BLaER1 (cell line): ENCODE data around the gene GLRA1.
"Not testable (repeated sequence)": the region's sequence is repeated elsewhere in the genome, so short reads cannot be mapped to it uniquely, and the experiment has no call there.

Source experiments
- H3K27ac ChIP-seq: shearing (Covaris generic); formaldehyde crosslinking; 2 replicates; pipeline ENCODE4 v1.8.1; 2022
- H3K27me3 ChIP-seq: shearing (Covaris generic); formaldehyde crosslinking; 2 replicates; pipeline ENCODE4 v1.8.1; 2022
- H3K36me3 ChIP-seq: shearing (Covaris generic); formaldehyde crosslinking; 2 replicates; pipeline ENCODE4 v1.8.1; 2022
- H3K4me1 ChIP-seq: shearing (Covaris generic); formaldehyde crosslinking; 2 replicates; pipeline ENCODE4 v1.8.1; 2022
- H3K4me2 ChIP-seq: shearing (Covaris generic); formaldehyde crosslinking; 2 replicates; pipeline ENCODE4 v1.8.1; 2022
- H3K4me3 ChIP-seq: shearing (Covaris generic); formaldehyde crosslinking; 2 replicates; pipeline ENCODE4 v1.8.1; 2022
- H3K9ac ChIP-seq: shearing (Covaris generic); formaldehyde crosslinking; 2 replicates; pipeline ENCODE4 v1.8.1; 2022
- H3K9me3 ChIP-seq: shearing (Covaris generic); formaldehyde crosslinking; 2 replicates; pipeline ENCODE4 v1.8.1; 2022
- H4K20me1 ChIP-seq: shearing (Covaris generic); formaldehyde crosslinking; 2 replicates; pipeline ENCODE4 v1.8.1; 2022
- Cebpa-rat ChIP-seq: shearing (Covaris generic); IDR thresholded peaks from 2 replicates; pipeline ENCODE4 v1.8.1; 2022

The GLRA1 gene

DNA sequence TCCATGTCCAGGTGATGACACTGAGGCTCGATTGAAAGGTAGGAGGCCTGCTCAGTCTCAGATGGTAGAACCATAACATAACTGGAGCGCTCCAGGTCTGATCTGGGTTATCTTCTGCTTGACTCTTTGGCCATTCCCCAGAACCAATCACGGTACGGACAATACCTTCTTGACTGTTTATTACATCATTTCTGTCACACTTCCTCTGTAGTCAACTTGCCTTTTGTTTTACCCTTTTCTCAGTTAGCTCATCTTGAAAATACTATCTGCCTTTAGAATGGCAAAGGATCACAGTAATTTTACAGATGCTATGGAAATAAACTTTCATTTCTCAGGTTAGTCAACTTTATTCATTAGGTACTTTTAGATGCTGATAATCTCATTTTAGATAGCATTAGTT lies 22.4 kb downstream of the GLRA1 start:
- Histone ChIP-seq H3K9me3 (no peaks in the 10 kb centered on the region), H3K36me3 (no peaks in the 10 kb centered on the region), H3K27me3 (no peaks in the 10 kb centered on the region), H3K4me2 (no peak overlapping the region), H3K4me1 (no peaks in the 10 kb centered on the region), H4K20me1 (no peaks in the 10 kb centered on the region), H3K4me3 (no peak overlapping the region), H3K27ac (no peak overlapping the region), H3K9ac (no peak overlapping the region)
- no peak for TF ChIP-seq Cebpa-rat

DNA sequence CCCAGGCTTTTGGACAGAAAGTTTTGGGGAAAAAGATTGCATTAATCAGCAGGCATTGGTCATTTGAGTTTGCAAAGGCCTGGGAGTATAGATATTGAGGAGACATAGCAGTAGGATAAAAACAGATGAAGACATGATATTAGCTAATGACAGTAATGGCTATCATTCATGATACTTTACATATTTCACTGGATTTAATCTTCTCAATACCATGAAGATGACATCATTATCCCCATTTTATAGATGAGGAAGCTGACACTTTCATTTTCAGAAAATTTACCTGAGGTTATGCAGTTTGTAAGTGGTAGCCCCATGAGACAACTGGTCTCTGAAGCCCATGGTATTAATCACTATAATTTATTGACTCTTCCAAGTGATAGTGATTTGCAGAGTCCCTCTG lies 23.0 kb downstream of the GLRA1 start:
- no peaks in the 10 kb centered on the region for H4K20me1 ChIP-seq
- H3K4me1 ChIP-seq = no peaks in the 10 kb centered on the region
- H3K27ac ChIP-seq = no peak overlapping the region
- no peaks in the 10 kb centered on the region for H3K9me3 ChIP-seq
- H3K36me3 ChIP-seq = no peaks in the 10 kb centered on the region
- H3K4me2 ChIP-seq = no peak overlapping the region
- no peak overlapping the region for H3K9ac ChIP-seq
- H3K4me3 ChIP-seq = no peak overlapping the region
- no peak for TF ChIP-seq Cebpa-rat
- no peaks in the 10 kb centered on the region for H3K27me3 ChIP-seq

- Histone ChIP-seq H3K4me1 (no peaks in the 10 kb centered on the region), H4K20me1 (no peaks in the 10 kb centered on the region), H3K9ac (no peak overlapping the region), H3K4me2 (no peak overlapping the region), H3K27me3 (no peaks in the 10 kb centered on the region), H3K36me3 (no peaks in the 10 kb centered on the region), H3K9me3 (no peaks in the 10 kb centered on the region), H3K27ac (no peak overlapping the region), H3K4me3 (no peak overlapping the region)
- no peak for TF ChIP-seq Cebpa-rat
Measured at GRCh38 chr5:151900891-151901290, 23.8 kb downstream of the GLRA1 start.

DNA sequence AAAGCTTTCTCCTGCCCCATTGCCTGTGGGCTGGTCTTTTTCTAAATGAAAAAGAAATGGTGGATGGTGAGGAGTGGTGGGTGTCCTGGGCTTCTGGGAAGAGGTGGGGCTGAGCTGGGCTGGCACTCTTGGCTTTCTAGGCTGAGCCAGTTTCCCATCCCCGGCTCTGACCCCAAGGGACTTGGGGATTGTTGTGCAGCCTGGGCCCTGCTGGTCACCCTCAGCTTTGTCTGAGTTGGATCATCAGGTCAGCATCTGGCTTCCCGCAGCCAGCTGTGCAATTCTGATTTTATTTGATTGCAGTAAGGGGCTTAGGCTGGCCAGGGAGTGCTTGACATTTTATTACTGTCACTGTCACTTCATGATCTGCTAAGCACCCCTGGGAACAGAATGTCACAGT lies 25.3 kb downstream of the GLRA1 start:
- no peak overlapping the region for H3K4me2 ChIP-seq
- H4K20me1 ChIP-seq = no peaks in the 10 kb centered on the region
- H3K27ac ChIP-seq = no peak overlapping the region
- TF ChIP-seq Cebpa-rat = no peak
- H3K9me3 ChIP-seq = no peaks in the 10 kb centered on the region
- no peaks in the 10 kb centered on the region for H3K27me3 ChIP-seq
- no peaks in the 10 kb centered on the region for H3K36me3 ChIP-seq
- H3K4me1 ChIP-seq = no peaks in the 10 kb centered on the region
- H3K9ac ChIP-seq = no peak overlapping the region
- H3K4me3 ChIP-seq = no peak overlapping the region

- no peaks in the 10 kb centered on the region for H3K9me3 ChIP-seq
- H3K4me2 ChIP-seq = no peak overlapping the region
- TF ChIP-seq Cebpa-rat = no peak
- H3K27ac ChIP-seq = no peak overlapping the region
- no peak overlapping the region for H3K4me3 ChIP-seq
- H3K4me1 ChIP-seq = no peaks in the 10 kb centered on the region
- no peaks in the 10 kb centered on the region for H3K27me3 ChIP-seq
- no peak overlapping the region for H3K9ac ChIP-seq
- no peaks in the 10 kb centered on the region for H3K36me3 ChIP-seq
- no peaks in the 10 kb centered on the region for H4K20me1 ChIP-seq
Measured at GRCh38 chr5:151897896-151898295, 26.8 kb downstream of the GLRA1 start.

- no peak for TF ChIP-seq Cebpa-rat
- Histone ChIP-seq H3K9me3 (no peaks in the 10 kb centered on the region), H3K4me1 (no peaks in the 10 kb centered on the region), H3K27ac (no peak overlapping the region), H3K9ac (no peak overlapping the region), H3K4me2 (no peak overlapping the region), H4K20me1 (no peaks in the 10 kb centered on the region), H3K36me3 (no peaks in the 10 kb centered on the region), H3K27me3 (no peaks in the 10 kb centered on the region), H3K4me3 (no peak overlapping the region)
Measured at GRCh38 chr5:151897020-151897552, 27.6 kb downstream of the GLRA1 start.

DNA sequence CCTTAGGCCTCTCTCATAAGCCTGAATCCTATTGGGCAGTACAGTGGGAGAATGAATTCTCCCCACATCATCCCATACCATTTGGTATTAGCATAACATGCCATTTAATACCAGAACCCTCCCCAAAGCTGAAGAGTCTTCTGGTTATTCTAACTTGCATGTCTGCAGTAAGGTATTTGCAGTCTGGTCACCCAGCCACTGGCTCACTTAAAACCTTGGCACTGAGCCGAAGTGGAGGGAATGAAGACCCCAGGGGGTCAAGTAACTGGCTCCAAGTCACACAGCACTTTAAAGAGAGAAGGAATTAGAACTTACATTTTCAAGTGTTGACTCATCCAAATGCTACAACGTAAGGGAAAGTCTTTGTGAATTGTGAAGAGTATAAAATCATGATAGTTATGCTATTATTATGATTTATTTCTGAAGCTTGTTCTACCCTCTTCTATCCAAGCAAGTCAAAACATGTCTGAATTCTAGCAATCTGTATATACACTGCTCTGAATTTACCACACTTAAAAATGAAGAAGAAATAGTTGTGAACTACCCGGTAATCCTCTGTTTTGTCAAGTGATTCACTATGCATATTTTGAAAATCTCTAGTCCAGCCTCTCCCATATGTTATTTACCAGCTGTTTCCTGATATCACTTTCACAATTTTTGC lies 28.5 kb downstream of the GLRA1 start:
- Histone ChIP-seq H3K9me3 (no peaks in the 10 kb centered on the region), H3K9ac (no peak overlapping the region), H3K4me3 (no peak overlapping the region), H3K27me3 (no peaks in the 10 kb centered on the region), H3K27ac (no peak overlapping the region), H4K20me1 (no peaks in the 10 kb centered on the region), H3K4me1 (no peaks in the 10 kb centered on the region), H3K4me2 (no peak overlapping the region), H3K36me3 (no peaks in the 10 kb centered on the region)
- TF ChIP-seq Cebpa-rat = no peak

DNA sequence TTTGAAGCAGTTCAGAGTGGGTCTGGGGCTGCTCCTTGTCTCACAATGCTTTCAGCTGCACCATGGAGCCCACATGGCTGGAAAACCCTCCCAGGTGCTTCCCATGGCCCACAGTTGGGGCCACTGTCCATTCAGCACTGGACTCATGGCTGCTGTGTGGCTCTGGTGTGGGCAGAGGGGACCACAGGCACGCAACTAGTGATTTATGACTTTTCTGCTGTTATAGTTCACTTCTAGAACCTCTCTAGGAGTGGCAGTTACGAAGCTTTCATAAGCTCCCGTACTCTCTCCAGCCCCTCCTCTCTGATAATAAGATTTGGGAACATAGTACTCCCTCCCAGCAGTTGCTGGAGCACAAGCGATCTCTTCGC lies 29.0 kb downstream of the GLRA1 start:
- H3K9ac ChIP-seq = no peak overlapping the region
- H3K9me3 ChIP-seq = no peaks in the 10 kb centered on the region
- H4K20me1 ChIP-seq = no peaks in the 10 kb centered on the region
- H3K4me2 ChIP-seq = no peak overlapping the region
- no peak overlapping the region for H3K4me3 ChIP-seq
- no peak overlapping the region for H3K27ac ChIP-seq
- no peaks in the 10 kb centered on the region for H3K27me3 ChIP-seq
- H3K36me3 ChIP-seq = no peaks in the 10 kb centered on the region
- TF ChIP-seq Cebpa-rat = no peak
- H3K4me1 ChIP-seq = no peaks in the 10 kb centered on the region

DNA sequence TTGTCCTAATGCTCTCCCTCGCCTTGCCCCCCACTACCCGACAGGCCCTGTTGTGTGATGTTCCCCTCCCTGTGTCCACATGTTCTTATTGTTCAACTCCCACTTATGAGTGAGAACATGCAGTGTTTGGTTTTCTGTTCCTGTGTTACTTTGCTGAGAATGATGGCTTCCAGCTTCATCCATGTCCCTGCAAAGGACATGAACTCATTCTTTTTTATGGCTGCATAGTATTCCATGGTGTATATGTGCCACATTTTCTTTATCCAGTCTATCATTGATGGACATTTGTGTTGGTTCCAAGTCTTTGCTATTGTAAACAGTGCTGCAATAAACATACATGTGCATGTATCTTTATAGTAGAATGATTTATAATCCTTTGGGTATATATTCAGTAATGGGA lies 31.2 kb downstream of the GLRA1 start:
- H3K4me3 ChIP-seq = not testable (repeated sequence)

DNA sequence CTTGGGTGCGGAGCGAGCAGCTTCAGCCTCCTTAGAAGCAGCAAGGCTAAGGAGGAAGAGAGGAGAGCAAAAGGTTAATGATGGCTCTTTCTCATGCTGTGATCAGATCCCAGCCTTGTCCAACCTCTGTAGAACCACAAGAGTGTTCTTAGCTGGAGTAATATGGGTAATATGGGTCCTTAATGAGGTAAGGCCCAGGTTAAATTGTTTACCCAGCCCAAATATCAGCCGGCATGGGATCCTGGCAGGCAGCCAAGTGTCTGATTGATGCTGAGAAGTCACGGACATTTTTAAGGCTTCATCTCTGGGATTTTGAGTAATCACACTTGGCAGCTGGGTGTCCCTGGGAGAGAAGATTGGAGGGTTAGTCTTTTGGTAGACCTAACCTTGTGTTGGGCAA lies 32.3 kb downstream of the GLRA1 start:
- no peak for TF ChIP-seq Cebpa-rat
- Histone ChIP-seq H4K20me1 (no peaks in the 10 kb centered on the region), H3K36me3 (no peaks in the 10 kb centered on the region), H3K27me3 (no peaks in the 10 kb centered on the region), H3K4me2 (no peak overlapping the region), H3K9ac (no peak overlapping the region), H3K4me3 (no peak overlapping the region), H3K4me1 (no peaks in the 10 kb centered on the region), H3K9me3 (no peaks in the 10 kb centered on the region), H3K27ac (no peak overlapping the region)

More for the DNA sequence above, 31.2 kb downstream of the GLRA1 start:
- not testable (repeated sequence) for H3K9me3 ChIP-seq, H3K4me2 ChIP-seq, H3K36me3 ChIP-seq, H3K9ac ChIP-seq, H3K27ac ChIP-seq, H3K27me3 ChIP-seq, H4K20me1 ChIP-seq, H3K4me1 ChIP-seq

GRCh38 chr5:151890299-151890698 lies 34.4 kb downstream of the GLRA1 start:
- H3K4me1 ChIP-seq = no peaks in the 10 kb centered on the region

More at GRCh38 chr5:151890299-151890698, 34.4 kb downstream of the GLRA1 start:
- H4K20me1 ChIP-seq = no peaks in the 10 kb centered on the region
- no peak for TF ChIP-seq Cebpa-rat
- no peak overlapping the region for H3K4me2 ChIP-seq
- no peaks in the 10 kb centered on the region for H3K36me3 ChIP-seq
- no peak overlapping the region for H3K9ac ChIP-seq
- no peak overlapping the region for H3K4me3 ChIP-seq
- no peak overlapping the region for H3K27ac ChIP-seq
- no peaks in the 10 kb centered on the region for H3K27me3 ChIP-seq
- no peaks in the 10 kb centered on the region for H3K9me3 ChIP-seq
